Measurements from ENCODE around the gene SLC17A5. TPM values are rescaled to one million over a fixed set of nuclear protein-coding genes. Genes with fewer than 3 reads are reported as not detected.

Gene SLC17A5
- total and polyA plus RNA-seq, 2 donors (not counting 3 experiments of a cell fraction or from before 2014, with no cell fraction given) = 15.2 to 18.7 TPM

- ChIA-PET POLR2A (interaction anchor here (0.7 to 1.0 kb wide), 2 partner anchors 21 to 37 kb away, joined by 3 read pairs; no protein-coding TSS in a partner anchor), CTCF (interaction anchor here (1.2 to 2.5 kb wide), 4 partner anchors 10 to 94 kb away, joined by 3 to 11 read pairs (median 6); no protein-coding TSS in a partner anchor)
- dilution Hi-C loops (cut with MboI; ENCODE audit: extremely low pct_ligation_motif_present, low sequenced_read_pairs) (no loop called here), intact Hi-C loops (cut with micrococcal nuclease) (no loop called here)
- no peak for DNase-seq (ENCODE audit: low read depth, low spot score)
- Histone ChIP-seq H3K27ac (ENCODE audit: insufficient read depth, low read depth, low read length) (no peak overlapping the region), H3K9me1 (replicated peaks; ENCODE audit: control insufficient read depth, extremely low read depth, insufficient read depth, low read length) (no peaks in the 10 kb centered on the region), H3K4me3 (replicated peaks in 1 of 3; ENCODE audit: insufficient read depth in 1 of 3, low read depth in 1 of 3, low read length in 3 of 3) (no peak overlapping the region), H3K9ac (replicated peaks; ENCODE audit: extremely low read depth, insufficient read depth, low read length) (no peak overlapping the region), H3K4me2 (ENCODE audit: insufficient read depth, low read length) (no peak overlapping the region), H4K20me1 (replicated peaks; ENCODE audit: control insufficient read depth, extremely low read depth, insufficient read depth, low read length) (no peaks in the 10 kb centered on the region), H3K79me2 (ENCODE audit: control insufficient read depth, insufficient read depth, low read length) (no peaks in the 10 kb centered on the region), H3K4me1 (ENCODE audit: control insufficient read depth, extremely low read depth, insufficient read depth, low read length) (peaks cover 3% of the 10 kb centered on the region), H3K36me3 (ENCODE audit: control insufficient read depth in 2 of 2, extremely low read depth in 1 of 2, insufficient read depth in 2 of 2, low read length in 2 of 2) (no peaks in the 10 kb centered on the region), H2AFZ (ENCODE audit: low read depth, low read length) (no peak overlapping the region), H3K27me3 (ENCODE audit: control insufficient read depth in 2 of 2, insufficient read depth in 2 of 2, low read length in 2 of 2) (no peaks in the 10 kb centered on the region), H3K9me3 (replicated peaks; ENCODE audit: control insufficient read depth, insufficient read depth, low read length) (no peaks in the 10 kb centered on the region)
- BruUV-seq (replicated peaks) = no TSS peak
- TF ChIP-seq FOS (IDR thresholded peaks at IDR 0.05; ENCODE audit: borderline replicate concordance, insufficient read depth, low read length) (no peak), POLR2A (IDR thresholded peaks at IDR 0.05; ENCODE audit: low read depth, low read length) (no peak), MYC (IDR thresholded peaks at IDR 0.05; ENCODE audit: low read depth, low read length) (no peak), EZH2 (IDR thresholded peaks at IDR 0.05; ENCODE audit: borderline replicate concordance, low read depth, low read length, severe bottlenecking) (no peak), JUN (IDR thresholded peaks at IDR 0.05; ENCODE audit: borderline replicate concordance, insufficient read depth, insufficient read length, low read depth) (no peak), MAX (IDR thresholded peaks at IDR 0.05; ENCODE audit: insufficient read depth, insufficient read length) (no peak), CTCF (IDR thresholded peaks at IDR 0.05; ENCODE audit: extremely low read depth in 1 of 2, insufficient read depth in 1 of 2, low read depth in 1 of 2, low read length in 2 of 2) (no peak), GATA2 (IDR thresholded peaks at IDR 0.05; ENCODE audit: insufficient read depth, insufficient read length, low read depth, low read length) (no peak), POLR2AphosphoS5 (IDR thresholded peaks at IDR 0.05; ENCODE audit: insufficient read depth, low read depth, low read length) (no peak)
- no peak for FAIRE-seq
Measured at GRCh38 chr6:73558624-73559398, 95.0 kb downstream of the SLC17A5 start.
